HEK293T (cell line): Measurements from ENCODE around the gene NOS1.

Source experiments
- HDGF ChIP-seq: fragments of 450-650 bp; IDR thresholded peaks from 2 replicates; pipeline ENCODE4 v1.6.1; 2017; ENCODE audit warnings: antibody characterized with exemption, borderline replicate concordance
- ZNF384 ChIP-seq: fragments of 450-650 bp; IDR thresholded peaks from 2 replicates; pipeline ENCODE4 v1.6.1; 2016

- TF ChIP-seq ZNF384 (no peak), HDGF (no peak)
These were observed 182.7 kb downstream of the NOS1 start for GRCh38 chr12:117178745-117179144.
